HCT116 (cell line): Measurements from ENCODE around the gene HTR3B. TPM values are rescaled to one million over a fixed set of nuclear protein-coding genes. Genes with fewer than 3 reads are reported as not detected.

Experiments used
- ATAC-seq: fragments of 200-7000 bp; cut with Tn5 transposase; 2 replicates; pipeline ENCODE4 v1.9.1; 2020; ENCODE audit warnings: mild to moderate bottlenecking, moderate library complexity
- BruUV-seq: library from RNA; stranded (reverse); fragments of 400-500 nt; replicated peaks from 2 replicates; lab custom pipeline; 2021; lab: Mats Ljungman, UMichigan
- CTCF ChIA-PET: fragments of 300-600 bp; sonication (Branson Sonifier 250); formaldehyde crosslinking; loops from one replicate; lab custom pipeline; 2021; ENCODE audit warnings: antibody characterized with exemption; lab: Charles Lee
- POLR2A ChIA-PET: fragments of 300-600, 350-600 bp; sonication (Branson Sonifier 250); formaldehyde crosslinking; loops from one replicate; lab custom pipeline; 2021; ENCODE audit warnings: antibody characterized with exemption; lab: Charles Lee
- RAD21 ChIA-PET, 2 experiments: fragments of 300-600 bp; sonication (Branson Sonifier 250); formaldehyde crosslinking; loops; one replicate each; lab custom pipeline; 2023; ENCODE audit warnings: low total read pairs in 2 of 2; ENCODE audit not compliant: uncharacterized antibody in 2 of 2, unreplicated experiment in 2 of 2, low non-redundant PET in 1 of 2; lab: Charles Lee
- DNase-seq: peaks from one replicate; pipeline ENCODE4 v3.0.0-alpha.2; 2010; ENCODE audit warnings: low read depth, low spot score
- H2AFZ ChIP-seq: fragments of 200-600 bp; shearing (Covaris generic), sonication (generic); 2 replicates; pipeline ENCODE4 v1.6.1; 2017; ENCODE audit warnings: low read depth, mixed run types, mixed read lengths, antibody characterized with exemption, low read length; ENCODE audit not compliant: poor library complexity, severe bottlenecking
- H3K27ac ChIP-seq: 2 replicates; pipeline ENCODE4 v1.5.1; 2012; ENCODE audit warnings: low read depth, low read length
- H3K27me3 ChIP-seq: fragments of 200-600 bp; sonication (generic); 2 replicates; pipeline ENCODE4 v1.6.1; 2016; ENCODE audit warnings: mixed run types, low read length, mixed read lengths; ENCODE audit not compliant: insufficient read depth
- H3K36me3 ChIP-seq, 2 experiments: fragments of 200-500 bp in 1 of 2; fragments of 200-600 bp in 1 of 2; sonication (Bioruptor generic) in 1 of 2; sonication (generic) in 1 of 2; 2 replicates each; pipeline versions ENCODE4 v1.5.1 to v1.6.1; 2014 to 2016; ENCODE audit warnings: low read length in 2 of 2, inconsistent platforms in 1 of 2, mixed read lengths in 1 of 2, mixed run types in 1 of 2; ENCODE audit not compliant: insufficient read depth in 2 of 2, control insufficient read depth in 1 of 2
- H3K4me1 ChIP-seq, 2 experiments: fragments of 200-600 bp in 1 of 2; sonication (generic) in 1 of 2; 2 replicates each; pipeline versions ENCODE4 v1.5.1 to v1.6.1; 2012 to 2017; ENCODE audit warnings: low read length in 2 of 2, inconsistent platforms in 1 of 2, mild to moderate bottlenecking in 1 of 2, mixed read lengths in 1 of 2, mixed run types in 1 of 2, moderate library complexity in 1 of 2; ENCODE audit not compliant: insufficient read depth in 2 of 2, control insufficient read depth in 1 of 2
- H3K4me2 ChIP-seq: fragments of 200-600 bp; sonication (generic); 2 replicates; pipeline ENCODE4 v1.6.1; 2017; ENCODE audit warnings: mixed run types, low read length, mixed read lengths
- H3K4me3 ChIP-seq, 2 experiments: fragments of 200-600 bp in 1 of 2; sonication (generic) in 1 of 2; replicated peaks in 1 of 2; 2 replicates each; pipeline ENCODE4 v1.5.1; 2011 to 2016; ENCODE audit warnings: low read length in 2 of 2, control low read depth in 1 of 2, low read depth in 1 of 2, mild to moderate bottlenecking in 1 of 2, mixed read lengths in 1 of 2, mixed run types in 1 of 2
- H3K79me2 ChIP-seq: fragments of 200-600 bp; sonication (generic); 2 replicates; pipeline ENCODE4 v1.6.1; 2017; ENCODE audit warnings: mild to moderate bottlenecking, mixed run types, low read length, moderate library complexity, mixed read lengths; ENCODE audit not compliant: insufficient read depth
- H3K9ac ChIP-seq: fragments of 200-600 bp; sonication (generic); 2 replicates; pipeline ENCODE4 v1.6.1; 2016; ENCODE audit warnings: low read length, mixed read lengths
- H3K9me2 ChIP-seq: fragments of 200-600 bp; sonication (generic), shearing (Covaris generic); 2 replicates; pipeline ENCODE4 v1.6.1; 2017; ENCODE audit warnings: mixed run types, mild to moderate bottlenecking, moderate library complexity; ENCODE audit not compliant: insufficient read depth
- H3K9me3 ChIP-seq, 2 experiments: fragments of 200-500 bp in 1 of 2; fragments of 200-600 bp in 1 of 2; sonication (Bioruptor generic) in 1 of 2; sonication (generic) in 1 of 2; 2 replicates each; pipeline ENCODE4 v1.6.1; 2014 to 2017; ENCODE audit warnings: low read length in 2 of 2, mixed read lengths in 2 of 2, inconsistent platforms in 1 of 2, low read depth in 1 of 2, mild to moderate bottlenecking in 1 of 2, mixed run types in 1 of 2, moderate library complexity in 1 of 2; ENCODE audit not compliant: control insufficient read depth in 1 of 2, insufficient read depth in 1 of 2
- H4K20me1 ChIP-seq: fragments of 200-600 bp; sonication (generic), shearing (Covaris generic); 2 replicates; pipeline ENCODE4 v1.6.1; 2017; ENCODE audit warnings: mixed run types, mild to moderate bottlenecking, moderate library complexity; ENCODE audit not compliant: insufficient read depth
- CBX3 ChIP-seq: IDR thresholded peaks from 2 replicates; pipeline ENCODE4 v1.6.1; 2012; ENCODE audit warnings: low read depth
- CEBPB ChIP-seq: IDR thresholded peaks from 2 replicates; pipeline ENCODE4 v1.6.1; 2012; ENCODE audit warnings: low read depth
- EGR1 ChIP-seq: IDR thresholded peaks from 2 replicates; pipeline ENCODE4 v1.6.1; 2012; ENCODE audit warnings: low read depth
- ELF1 ChIP-seq: IDR thresholded peaks from 2 replicates; pipeline ENCODE4 v1.6.1; 2012; ENCODE audit warnings: low read depth, borderline replicate concordance
- EZH2 ChIP-seq: fragments of 200-600 bp; sonication (generic); IDR thresholded peaks from 2 replicates; pipeline ENCODE4 v1.6.1; 2017; ENCODE audit warnings: antibody characterized with exemption, mixed run types
- JUND ChIP-seq: IDR thresholded peaks from 2 replicates; pipeline ENCODE4 v1.6.1; 2012
- POLR2A ChIP-seq: IDR thresholded peaks from 2 replicates; pipeline ENCODE4 v1.7.0; 2011; ENCODE audit warnings: borderline replicate concordance; ENCODE audit not compliant: insufficient read depth, insufficient read length; ENCODE audit errors: extremely low read depth
- TCF7L2 ChIP-seq: IDR thresholded peaks from 2 replicates; pipeline ENCODE4 v1.7.0; 2011; ENCODE audit warnings: borderline replicate concordance, inconsistent platforms; ENCODE audit not compliant: insufficient read depth, insufficient read length; ENCODE audit errors: extremely low read depth
- ZBTB33 ChIP-seq: IDR thresholded peaks from 2 replicates; pipeline ENCODE4 v1.6.1; 2011; ENCODE audit warnings: mild to moderate bottlenecking, low read length, moderate library complexity; ENCODE audit not compliant: insufficient replicate concordance; ENCODE audit errors: extremely low read depth
- ZFX ChIP-seq: fragments of 450-650 bp; IDR thresholded peaks from 2 replicates; pipeline ENCODE4 v1.6.1; 2017
- ZNF274 ChIP-seq: fragments of 200-500 bp; sonication (Bioruptor generic); IDR thresholded peaks from 2 replicates; pipeline ENCODE4 v1.6.1; 2014; ENCODE audit warnings: mild to moderate bottlenecking, low read depth, low read length, inconsistent platforms
- intact Hi-C: fragments of 100-400 bp; cut with micrococcal nuclease; formaldehyde crosslinking; loops from 2 replicates; pipeline ENCODE4 v1.10.0; 2022
- total RNA-seq: library from RNA; stranded (reverse); gene quantifications from one replicate; pipeline ENCODE4 v1.2.1, GENCODE V29; 2021; ENCODE audit not compliant: unreplicated experiment

HTR3B gene
- total RNA-seq, 1 experiment from 2014 or later, result not detected

- Histone ChIP-seq H3K4me1 (no peaks in the 10 kb centered on the region), H3K36me3 (no peaks in the 10 kb centered on the region), H3K4me3 (no peak overlapping the region), H3K79me2 (no peaks in the 10 kb centered on the region), H3K9me2 (no peaks in the 10 kb centered on the region), H3K9me3 (no peaks in the 10 kb centered on the region), H4K20me1 (no peaks in the 10 kb centered on the region), H3K27me3 (peaks cover 74% of the 10 kb centered on the region), H3K27ac (no peak overlapping the region), H3K9ac (no peak overlapping the region), H2AFZ (no peak overlapping the region), H3K4me2 (no peak overlapping the region)
- DNase-seq (no peak), ATAC-seq (no peak)
- POLR2A ChIA-PET, result no interaction called here
- TF ChIP-seq ELF1, result no peak
- TF ChIP-seq EZH2, result no peak
- TF ChIP-seq CBX3, result no peak
- TF ChIP-seq TCF7L2, result no peak
- no peak for TF ChIP-seq JUND
- TF ChIP-seq ZNF274, result no peak
- TF ChIP-seq ZFX, result no peak
- no peak for TF ChIP-seq EGR1
- no peak for TF ChIP-seq POLR2A
- no peak for TF ChIP-seq ZBTB33
- TF ChIP-seq CEBPB, result no peak
- intact Hi-C loops, result no loop called here
- CTCF ChIA-PET, result no interaction called here
- no TSS peak for BruUV-seq
- RAD21 ChIA-PET, result no interaction called here
These were observed 76.2 kb downstream of the HTR3B start for GRCh38 chr11:113980785-113981184.

GRCh38 chr11:113982306-113982705, 77.7 kb downstream of the HTR3B start:
- Histone ChIP-seq H2AFZ (no peak overlapping the region), H3K79me2 (no peaks in the 10 kb centered on the region), H3K4me3 (no peak overlapping the region), H3K9ac (no peak overlapping the region), H3K27me3 (peaks cover 83% of the 10 kb centered on the region), H3K36me3 (no peaks in the 10 kb centered on the region), H3K9me3 (no peaks in the 10 kb centered on the region), H3K9me2 (no peaks in the 10 kb centered on the region), H3K4me1 (no peaks in the 10 kb centered on the region), H4K20me1 (no peaks in the 10 kb centered on the region), H3K4me2 (no peak overlapping the region), H3K27ac (no peak overlapping the region)
- BruUV-seq, result no TSS peak
- POLR2A ChIA-PET, result no interaction called here
- intact Hi-C loops, result no loop called here
- no peak for TF ChIP-seq ZBTB33
- TF ChIP-seq JUND, result no peak
- ATAC-seq, result no peak
- RAD21 ChIA-PET, result no interaction called here
- no peak for DNase-seq
- CTCF ChIA-PET, result no interaction called here
